Erythroblast (primary cell): Measurements from ENCODE around the gene NYAP2.

Experiments
- GATA1 ChIP-seq: IDR thresholded peaks from 2 replicates; pipeline ENCODE4 v1.6.1; 2011; ENCODE audit warnings: low read depth, mild to moderate bottlenecking, control low read depth, low read length, moderate library complexity
- POLR2A ChIP-seq: IDR thresholded peaks from 2 replicates; pipeline ENCODE4 v1.6.1; 2011; ENCODE audit warnings: mild to moderate bottlenecking, low read length

- TF ChIP-seq POLR2A, result no peak
- TF ChIP-seq GATA1, result no peak
Measured at GRCh38 chr2:225581906-225582305, 182.4 kb downstream of the NYAP2 start.
